Right lobe of liver (tissue), 4 donors: ENCODE data around the gene GYPE.
"Not testable (repeated sequence)": the region's sequence is repeated elsewhere in the genome, so short reads cannot be mapped to it uniquely, and the experiment has no call there.

Experiments used
- POLR2A ChIP-seq: fragments of 450-650 bp; IDR thresholded peaks from one replicate; pipeline ENCODE4 v1.6.1; 2017; ENCODE audit warnings: antibody characterized with exemption, mild to moderate bottlenecking
- TF ChIP-seq, protein P1 (sequence below), 4 donors: fragments of 200-600 bp in 3 of 4; fragments of 450-650 bp in 1 of 4; IDR thresholded peaks; one replicate each; pipeline versions ENCODE4 v1.5.1 to v1.8.0; 2016 to 2022; ENCODE audit warnings: antibody characterized with exemption in 4 of 4, mild to moderate bottlenecking in 2 of 4
- donor health status: DM: no; HTN: no; CAD: no.
- donor health status: DM: no; HTN: no; CAD: no.
- donor health status: DM: no; HTN: yes; CAD: no.

- TF ChIP-seq, protein P1, sequence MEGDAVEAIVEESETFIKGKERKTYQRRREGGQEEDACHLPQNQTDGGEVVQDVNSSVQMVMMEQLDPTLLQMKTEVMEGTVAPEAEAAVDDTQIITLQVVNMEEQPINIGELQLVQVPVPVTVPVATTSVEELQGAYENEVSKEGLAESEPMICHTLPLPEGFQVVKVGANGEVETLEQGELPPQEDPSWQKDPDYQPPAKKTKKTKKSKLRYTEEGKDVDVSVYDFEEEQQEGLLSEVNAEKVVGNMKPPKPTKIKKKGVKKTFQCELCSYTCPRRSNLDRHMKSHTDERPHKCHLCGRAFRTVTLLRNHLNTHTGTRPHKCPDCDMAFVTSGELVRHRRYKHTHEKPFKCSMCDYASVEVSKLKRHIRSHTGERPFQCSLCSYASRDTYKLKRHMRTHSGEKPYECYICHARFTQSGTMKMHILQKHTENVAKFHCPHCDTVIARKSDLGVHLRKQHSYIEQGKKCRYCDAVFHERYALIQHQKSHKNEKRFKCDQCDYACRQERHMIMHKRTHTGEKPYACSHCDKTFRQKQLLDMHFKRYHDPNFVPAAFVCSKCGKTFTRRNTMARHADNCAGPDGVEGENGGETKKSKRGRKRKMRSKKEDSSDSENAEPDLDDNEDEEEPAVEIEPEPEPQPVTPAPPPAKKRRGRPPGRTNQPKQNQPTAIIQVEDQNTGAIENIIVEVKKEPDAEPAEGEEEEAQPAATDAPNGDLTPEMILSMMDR (IDR thresholded peaks at IDR 0.05), result not testable (repeated sequence)
- TF ChIP-seq POLR2A, result not testable (repeated sequence)
Observed at GRCh38 chr4:143856017-143856557, 49.3 kb downstream of the GYPE start.
